Keratinocyte (primary cell): Measurements from ENCODE around the gene RNF149. TPM values are rescaled to one million over a fixed set of nuclear protein-coding genes. Genes with fewer than 3 reads are reported as not detected.
"Not testable (repeated sequence)": the region's sequence is repeated elsewhere in the genome, so short reads cannot be mapped to it uniquely, and the experiment has no call there.

ENCODE experiments used
- DNase-seq: peaks from one replicate; pipeline ENCODE4 v3.0.0-alpha.2; 2011; ENCODE audit warnings: low read depth, missing footprints, low spot score
- FAIRE-seq: peaks from 2 replicates; lab custom pipeline; 2011; peaks lifted over from hg19 to GRCh38; lab: Jason Lieb, UNC
- H2AFZ ChIP-seq: 2 replicates; pipeline ENCODE4 v1.6.0; 2012; ENCODE audit warnings: low read length, control low read depth, inconsistent platforms; ENCODE audit not compliant: control insufficient read depth
- H3K27ac ChIP-seq: 2 replicates; pipeline ENCODE4 v1.5.1; 2011; ENCODE audit warnings: low read length; ENCODE audit not compliant: control insufficient read depth, insufficient read depth
- H3K27me3 ChIP-seq: 3 replicates; pipeline ENCODE4 v1.6.0; 2011; ENCODE audit warnings: low read length; ENCODE audit not compliant: control insufficient read depth, insufficient read depth; ENCODE audit errors: extremely low read depth
- H3K36me3 ChIP-seq, 2 experiments: 2 replicates in 1 of 2; 3 replicates in 1 of 2; pipeline ENCODE4 v1.5.1; 2011; ENCODE audit warnings: low read length in 2 of 2, mild to moderate bottlenecking in 1 of 2; ENCODE audit not compliant: control insufficient read depth in 2 of 2, insufficient read depth in 2 of 2; ENCODE audit errors: extremely low read depth in 1 of 2
- H3K4me1 ChIP-seq: 3 replicates; pipeline ENCODE4 v1.5.1; 2011; ENCODE audit warnings: low read length; ENCODE audit not compliant: control insufficient read depth, insufficient read depth; ENCODE audit errors: extremely low read depth
- H3K4me2 ChIP-seq: 3 replicates; pipeline ENCODE4 v1.6.0; 2011; ENCODE audit warnings: low read depth, low read length; ENCODE audit not compliant: control insufficient read depth, insufficient read depth; ENCODE audit errors: extremely low read depth
- H3K4me3 ChIP-seq, 3 experiments: fragments of 200-600 bp in 1 of 3; sonication (generic) in 1 of 3; 2 replicates in 2 of 3; 3 replicates in 1 of 3; pipeline ENCODE4 v1.5.1; 2011 to 2016; ENCODE audit warnings: low read length in 3 of 3, mild to moderate bottlenecking in 3 of 3, control low read depth in 2 of 3, inconsistent platforms in 1 of 3, low read depth in 1 of 3, mixed read lengths in 1 of 3, mixed run types in 1 of 3, moderate library complexity in 1 of 3; ENCODE audit not compliant: control insufficient read depth in 2 of 3, insufficient read depth in 2 of 3; ENCODE audit errors: extremely low read depth in 1 of 3
- H3K79me2 ChIP-seq: 2 replicates; pipeline ENCODE4 v1.6.0; 2012; ENCODE audit warnings: low read length; ENCODE audit not compliant: control insufficient read depth, insufficient read depth
- H3K9ac ChIP-seq: 3 replicates; pipeline ENCODE4 v1.6.0; 2011; ENCODE audit warnings: low read length; ENCODE audit not compliant: control insufficient read depth, insufficient read depth; ENCODE audit errors: extremely low read depth
- H3K9me1 ChIP-seq: 3 replicates; pipeline ENCODE4 v1.6.0; 2011; ENCODE audit warnings: low read length; ENCODE audit not compliant: control insufficient read depth, insufficient read depth; ENCODE audit errors: extremely low read depth
- H3K9me3 ChIP-seq: 2 replicates; pipeline ENCODE4 v1.5.1; 2012; ENCODE audit warnings: low read depth, low read length; ENCODE audit not compliant: control insufficient read depth
- H4K20me1 ChIP-seq: 3 replicates; pipeline ENCODE4 v1.6.0; 2011; ENCODE audit warnings: low read length; ENCODE audit not compliant: control insufficient read depth, insufficient read depth; ENCODE audit errors: extremely low read depth
- EZH2 ChIP-seq: IDR thresholded peaks from one replicate; pipeline ENCODE4 v1.6.1; 2012; ENCODE audit warnings: inconsistent platforms, mild to moderate bottlenecking, low read length, moderate library complexity
- dilution Hi-C: fragments of 300-500 bp; cut with MboI; formaldehyde crosslinking; loops from one replicate; pipeline ENCODE4 v1.7.0; 2020; ENCODE audit warnings: low sequenced_read_pairs; ENCODE audit not compliant: extremely low pct_ligation_motif_present
- polyA plus RNA-seq, 5 experiments: library from polyadenylated mRNA; depleted of rRNA in 3 of 5; stranded (reverse) in 3 of 5; stranded (forward) in 1 of 5; unstranded in 1 of 5; fragments of >200 nt; gene quantifications; 1 replicate in 1 of 5; 2 replicates in 3 of 5; 3 replicates in 1 of 5; pipeline versions ENCODE4 v1.2.1 to v1.2.3, GENCODE V29; 2011 to 2012; ENCODE audit warnings: missing spikeins in 2 of 5, low read depth in 1 of 5, low replicate concordance in 1 of 5
- TF ChIP-seq, protein P1 (sequence below), 3 experiments: IDR thresholded peaks in 1 of 3; conservative IDR thresholded peaks in 1 of 3; optimal IDR thresholded peaks in 1 of 3; 2 replicates in 2 of 3; 3 replicates in 1 of 3; pipeline versions ENCODE3 to v1.5.1; 2011; ENCODE audit warnings: low read length in 3 of 3, mild to moderate bottlenecking in 3 of 3, moderate library complexity in 2 of 3, control low read depth in 1 of 3, inconsistent platforms in 1 of 3; ENCODE audit not compliant: insufficient read depth in 2 of 3; ENCODE audit errors: extremely low read depth in 1 of 3

The RNF149 gene
- polyA plus RNA-seq, 1 donor (not counting 4 experiments of a cell fraction or from before 2014, with no cell fraction given), result 68.0 TPM

DNA sequence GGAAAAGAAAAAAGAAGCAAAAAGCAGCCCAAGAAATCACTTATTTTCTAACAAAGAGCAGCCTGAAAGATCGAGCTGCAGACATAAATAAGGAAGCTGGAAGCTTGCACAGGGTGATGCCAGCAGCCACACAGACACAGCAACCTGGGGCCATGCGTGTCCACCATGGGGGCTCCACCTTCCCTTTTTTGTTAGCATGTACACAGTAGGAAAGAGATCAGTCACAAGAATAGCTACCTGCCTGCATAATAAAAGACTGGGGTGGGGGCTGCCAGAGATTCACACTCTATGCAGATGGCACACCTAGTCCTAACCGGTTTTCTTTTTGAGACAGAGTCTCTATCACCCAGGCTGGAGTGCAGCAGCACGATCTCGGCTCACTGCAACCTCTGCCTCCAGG lies 58.7 kb downstream of the RNF149 start:
- no peak overlapping the region for H3K9ac ChIP-seq
- H3K79me2 ChIP-seq, result peaks cover 20% of the 10 kb centered on the region
- H4K20me1 ChIP-seq, result no peaks in the 10 kb centered on the region
- H3K9me3 ChIP-seq, result no peaks in the 10 kb centered on the region
- no peaks in the 10 kb centered on the region for H3K27me3 ChIP-seq
- FAIRE-seq (no peak), DNase-seq (no peak)
- H3K4me3 ChIP-seq, result no peak overlapping the region
- no peak overlapping the region for H3K4me2 ChIP-seq
- H3K27ac ChIP-seq, result no peak overlapping the region
- dilution Hi-C loops, result no loop called here
- no peak for TF ChIP-seq EZH2
- TF ChIP-seq, protein P1, sequence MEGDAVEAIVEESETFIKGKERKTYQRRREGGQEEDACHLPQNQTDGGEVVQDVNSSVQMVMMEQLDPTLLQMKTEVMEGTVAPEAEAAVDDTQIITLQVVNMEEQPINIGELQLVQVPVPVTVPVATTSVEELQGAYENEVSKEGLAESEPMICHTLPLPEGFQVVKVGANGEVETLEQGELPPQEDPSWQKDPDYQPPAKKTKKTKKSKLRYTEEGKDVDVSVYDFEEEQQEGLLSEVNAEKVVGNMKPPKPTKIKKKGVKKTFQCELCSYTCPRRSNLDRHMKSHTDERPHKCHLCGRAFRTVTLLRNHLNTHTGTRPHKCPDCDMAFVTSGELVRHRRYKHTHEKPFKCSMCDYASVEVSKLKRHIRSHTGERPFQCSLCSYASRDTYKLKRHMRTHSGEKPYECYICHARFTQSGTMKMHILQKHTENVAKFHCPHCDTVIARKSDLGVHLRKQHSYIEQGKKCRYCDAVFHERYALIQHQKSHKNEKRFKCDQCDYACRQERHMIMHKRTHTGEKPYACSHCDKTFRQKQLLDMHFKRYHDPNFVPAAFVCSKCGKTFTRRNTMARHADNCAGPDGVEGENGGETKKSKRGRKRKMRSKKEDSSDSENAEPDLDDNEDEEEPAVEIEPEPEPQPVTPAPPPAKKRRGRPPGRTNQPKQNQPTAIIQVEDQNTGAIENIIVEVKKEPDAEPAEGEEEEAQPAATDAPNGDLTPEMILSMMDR (optimal IDR thresholded peaks at IDR 0.05 in 1 of 3, IDR thresholded peaks at IDR 0.05 in 1 of 3, conservative IDR thresholded peaks at IDR 0.05 in 1 of 3; ENCODE audit: extremely low read depth in 1 of 3, insufficient read depth in 2 of 3, low read length in 3 of 3), result no peak
- H3K36me3 ChIP-seq, result no peaks in the 10 kb centered on the region
- H3K4me1 ChIP-seq, result peaks cover 20% of the 10 kb centered on the region
- peaks cover 3% of the 10 kb centered on the region for H3K9me1 ChIP-seq
- H2AFZ ChIP-seq, result no peak overlapping the region

DNA sequence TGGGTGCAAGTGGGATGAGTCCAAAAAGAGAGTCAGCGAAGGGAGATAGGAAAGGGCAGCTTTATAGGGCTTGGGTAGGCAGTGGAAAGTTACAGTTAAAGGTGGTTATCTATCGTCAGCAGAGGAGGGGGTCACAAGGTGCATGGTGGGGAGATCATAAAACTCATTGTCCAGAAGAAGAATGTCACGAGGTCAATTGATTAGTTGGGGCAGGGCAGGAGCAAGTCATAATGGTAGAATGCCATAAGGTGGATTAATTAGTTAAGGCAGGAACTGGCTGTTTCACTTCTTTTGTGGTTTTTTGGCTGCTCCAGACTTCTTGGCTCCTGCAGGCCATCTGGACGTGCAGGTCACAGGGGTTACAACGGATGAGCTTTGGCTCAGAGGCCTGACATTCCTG lies 59.7 kb downstream of the RNF149 start:
- H3K9me3 ChIP-seq, H3K9me1 ChIP-seq, H3K9ac ChIP-seq, H4K20me1 ChIP-seq, H3K4me1 ChIP-seq, H3K27me3 ChIP-seq, H3K4me3 ChIP-seq, H3K4me2 ChIP-seq, H3K79me2 ChIP-seq, FAIRE-seq, dilution Hi-C loops, H2AFZ ChIP-seq, H3K27ac ChIP-seq, H3K36me3 ChIP-seq, DNase-seq: not testable (repeated sequence)

DNA sequence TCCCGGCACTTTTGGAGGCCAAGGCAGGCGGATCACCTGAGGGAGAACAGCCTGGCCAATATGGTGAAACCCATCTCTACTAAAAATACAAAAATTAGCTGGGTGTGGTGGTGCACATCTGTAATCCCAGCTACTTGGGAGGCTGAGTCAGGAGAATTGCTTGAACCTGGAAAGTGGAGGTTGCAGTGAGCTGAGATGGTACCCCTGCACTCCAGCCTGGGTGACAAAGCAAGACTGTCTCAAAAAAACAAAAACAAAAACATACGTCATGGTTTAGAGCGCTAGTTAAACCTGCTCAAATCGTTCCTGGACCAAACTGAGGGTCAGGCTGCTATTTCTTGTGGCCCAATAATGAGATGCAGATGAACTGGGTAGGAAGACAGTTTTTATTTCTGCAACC lies 63.0 kb downstream of the RNF149 start:
- H3K4me2 ChIP-seq, H3K27ac ChIP-seq, H3K9me1 ChIP-seq, H3K4me3 ChIP-seq, dilution Hi-C loops, DNase-seq, H3K4me1 ChIP-seq, H3K79me2 ChIP-seq, H4K20me1 ChIP-seq, H2AFZ ChIP-seq, H3K9me3 ChIP-seq, H3K9ac ChIP-seq, FAIRE-seq, H3K36me3 ChIP-seq, H3K27me3 ChIP-seq: not testable (repeated sequence)

DNA sequence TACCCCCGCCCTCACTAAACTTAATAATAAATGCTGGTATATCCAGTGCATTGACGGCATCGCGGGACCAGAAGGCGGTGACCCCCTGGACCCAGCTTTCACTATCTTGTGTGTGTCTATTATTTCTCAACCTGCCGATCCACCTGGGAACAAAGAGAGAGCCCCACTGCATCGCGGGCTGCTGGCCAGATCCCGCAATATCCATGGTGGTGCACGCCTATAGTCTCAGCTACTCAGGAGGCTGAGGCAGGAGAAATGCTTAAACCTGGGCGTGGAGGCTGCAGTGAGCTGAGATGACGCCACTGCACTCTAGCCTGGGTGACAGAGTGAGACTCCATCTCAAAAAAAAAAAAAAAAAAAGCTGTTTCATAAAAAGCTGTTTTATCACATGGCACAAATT lies 63.6 kb downstream of the RNF149 start:
- DNase-seq, H3K27me3 ChIP-seq, H2AFZ ChIP-seq, H3K9me3 ChIP-seq, H3K9me1 ChIP-seq, H3K79me2 ChIP-seq, H3K27ac ChIP-seq, H4K20me1 ChIP-seq, H3K9ac ChIP-seq, H3K4me3 ChIP-seq, H3K4me2 ChIP-seq, FAIRE-seq, dilution Hi-C loops, H3K36me3 ChIP-seq, H3K4me1 ChIP-seq: not testable (repeated sequence)
